ENCODE data around the gene FGFRL1.

Gene FGFRL1

GRCh38 chr4:993111-994029 lies 18.1 kb upstream of the FGFRL1 start, which contains the start of gene SLC26A1:
TSS of gene SLC26A1 (minus strand) at chr4:993404. CDS start at chr4:991703, 1,701 bp downstream.
- DNase-seq: no peak

DNA sequence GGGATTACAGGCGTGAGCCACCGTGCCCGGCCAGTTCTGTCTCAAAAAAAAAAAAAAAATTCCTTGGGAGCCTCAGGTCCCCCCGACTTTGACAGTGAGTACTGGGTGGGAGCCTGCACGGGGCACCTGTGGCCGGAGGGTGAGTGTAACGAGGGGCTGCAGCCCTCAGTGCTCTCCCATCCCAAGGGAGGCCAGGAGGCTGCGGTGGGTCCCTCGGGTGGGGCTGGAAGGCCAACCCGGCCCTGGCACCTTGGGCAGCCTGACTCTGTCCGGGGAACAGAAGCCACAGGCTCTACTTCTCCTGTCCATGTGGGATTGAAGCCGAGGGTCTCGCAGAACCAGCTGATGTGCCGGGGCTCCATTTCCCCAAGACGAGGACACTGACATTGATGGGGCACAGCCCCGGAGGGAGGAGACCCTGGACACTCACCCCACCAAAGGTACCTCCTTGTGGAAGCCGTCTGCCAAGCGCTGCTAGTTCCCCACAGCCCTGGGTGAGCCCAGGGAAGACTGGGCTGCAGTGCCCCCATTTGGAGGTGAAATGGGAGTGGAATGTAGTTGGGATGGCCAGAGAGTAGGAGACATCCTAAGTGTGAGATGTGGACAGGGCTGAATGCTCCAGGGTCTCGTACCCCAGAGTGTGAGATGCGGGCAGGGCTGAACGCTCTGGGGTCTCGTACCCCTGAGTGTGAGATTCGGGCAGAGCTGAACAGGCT lies 16.0 kb upstream of the FGFRL1 start:
- no peak for DNase-seq

- no peak for DNase-seq
Measured at GRCh38 chr4:996030-996996, 15.1 kb upstream of the FGFRL1 start.

- DNase-seq: no peak
Measured at GRCh38 chr4:996997-997374, 14.4 kb upstream of the FGFRL1 start.

DNA sequence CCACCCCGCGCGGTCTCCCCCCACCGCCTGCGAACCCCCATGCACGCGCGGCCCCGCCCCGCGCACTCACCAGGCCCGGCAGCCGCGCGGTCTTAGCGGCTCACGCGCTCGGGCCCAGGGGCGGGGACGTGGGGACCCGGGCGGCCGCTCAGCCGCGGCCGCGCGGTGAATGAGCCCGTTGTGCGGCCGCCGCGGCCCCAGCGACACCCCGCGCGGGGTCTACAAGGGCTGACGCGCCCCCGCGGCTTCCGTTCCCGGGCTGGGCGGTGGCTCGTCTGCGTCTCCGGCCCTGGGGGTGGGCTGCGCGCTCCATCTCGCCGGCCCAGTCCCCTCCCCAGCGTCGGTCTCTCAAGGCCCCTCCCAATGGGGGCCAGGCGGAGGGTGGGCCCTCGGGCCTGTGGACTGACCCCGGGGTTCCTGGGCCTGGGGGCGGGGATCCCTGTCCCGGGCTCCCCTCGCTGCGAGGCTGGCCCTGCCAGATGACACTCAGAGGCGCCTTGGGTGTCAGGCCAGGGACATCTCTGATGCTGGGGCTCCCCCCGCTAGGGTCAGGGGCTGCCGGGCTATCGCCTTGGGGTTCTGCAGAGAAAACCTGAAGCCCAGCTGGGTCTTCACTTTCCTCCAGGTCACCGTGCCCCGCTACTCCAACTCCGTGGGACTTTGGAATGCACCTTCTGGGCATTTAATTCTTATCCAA lies 13.9 kb upstream of the FGFRL1 start:
- DNase-seq: no peak

DNA sequence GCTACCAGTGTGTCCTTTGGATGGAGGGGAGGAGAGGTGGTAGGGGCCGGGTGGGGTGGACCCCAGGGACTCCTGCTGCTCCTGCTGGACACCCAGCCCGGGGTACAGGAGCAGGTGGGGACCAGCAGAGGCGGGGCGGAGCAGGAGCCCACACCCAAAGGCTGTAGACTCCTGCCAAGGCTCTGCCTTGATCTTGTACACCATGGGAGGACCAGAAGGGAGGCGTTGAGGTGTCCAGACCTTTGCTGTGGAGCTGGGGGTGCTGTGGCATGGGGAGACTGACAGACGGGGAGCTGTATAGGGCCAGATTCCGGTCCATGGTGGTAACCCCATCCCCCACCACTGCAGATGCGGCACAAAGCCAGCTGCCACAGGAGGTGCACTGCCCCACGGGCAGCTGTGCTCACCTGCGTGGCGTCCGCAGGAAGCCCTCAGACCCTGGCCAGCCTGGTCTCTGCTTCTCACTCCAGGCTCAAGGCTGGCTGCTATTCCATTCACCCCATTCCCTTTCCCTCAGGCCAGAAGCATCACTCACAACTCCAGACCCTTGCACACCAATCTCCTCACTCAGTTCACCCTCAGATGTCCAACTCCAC lies 13.2 kb upstream of the FGFRL1 start:
- no peak for DNase-seq

DNA sequence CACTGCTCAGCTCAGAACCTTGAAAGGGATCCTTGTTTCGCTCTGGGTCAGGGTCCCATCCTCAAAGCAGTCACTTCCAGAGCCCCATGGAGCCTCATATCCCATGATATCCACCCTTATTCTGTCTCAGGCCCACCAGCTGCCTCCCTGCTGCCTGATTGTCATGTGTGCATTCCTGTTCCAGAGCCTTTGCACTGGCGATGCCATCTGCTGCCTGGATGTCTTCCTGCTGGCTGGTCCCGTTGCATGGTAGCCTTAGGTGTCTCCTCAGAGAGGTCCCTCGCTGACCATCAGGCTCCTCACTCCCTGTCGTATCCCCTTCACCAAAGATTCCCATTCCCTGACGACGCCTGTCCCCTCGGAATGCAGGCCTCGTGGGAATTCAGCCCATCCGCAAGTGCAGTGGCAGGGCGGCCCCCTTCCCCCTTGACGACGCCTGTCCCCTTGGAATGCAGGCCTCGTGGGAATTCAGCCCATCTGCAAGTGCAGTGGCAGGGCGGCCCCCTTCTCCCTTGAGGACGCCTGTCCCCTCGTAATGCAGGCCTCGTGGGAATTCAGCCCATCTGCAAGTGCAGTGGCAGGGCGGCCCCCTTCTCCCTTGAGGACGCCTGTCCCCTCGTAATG lies 12.1 kb upstream of the FGFRL1 start:
- DNase-seq: peak in 1 of 2 experiments; percentile 19

- no peak for DNase-seq
Measured at GRCh38 chr4:999882-1000425, 11.5 kb upstream of the FGFRL1 start.

GRCh38 chr4:1000686-1001260 lies 10.7 kb upstream of the FGFRL1 start:
- no peak for DNase-seq

- no peak for DNase-seq
Measured at GRCh38 chr4:1001561-1002130, 9.8 kb upstream of the FGFRL1 start.

- DNase-seq: no peak
Measured at GRCh38 chr4:1002131-1002630, 9.2 kb upstream of the FGFRL1 start.

DNA sequence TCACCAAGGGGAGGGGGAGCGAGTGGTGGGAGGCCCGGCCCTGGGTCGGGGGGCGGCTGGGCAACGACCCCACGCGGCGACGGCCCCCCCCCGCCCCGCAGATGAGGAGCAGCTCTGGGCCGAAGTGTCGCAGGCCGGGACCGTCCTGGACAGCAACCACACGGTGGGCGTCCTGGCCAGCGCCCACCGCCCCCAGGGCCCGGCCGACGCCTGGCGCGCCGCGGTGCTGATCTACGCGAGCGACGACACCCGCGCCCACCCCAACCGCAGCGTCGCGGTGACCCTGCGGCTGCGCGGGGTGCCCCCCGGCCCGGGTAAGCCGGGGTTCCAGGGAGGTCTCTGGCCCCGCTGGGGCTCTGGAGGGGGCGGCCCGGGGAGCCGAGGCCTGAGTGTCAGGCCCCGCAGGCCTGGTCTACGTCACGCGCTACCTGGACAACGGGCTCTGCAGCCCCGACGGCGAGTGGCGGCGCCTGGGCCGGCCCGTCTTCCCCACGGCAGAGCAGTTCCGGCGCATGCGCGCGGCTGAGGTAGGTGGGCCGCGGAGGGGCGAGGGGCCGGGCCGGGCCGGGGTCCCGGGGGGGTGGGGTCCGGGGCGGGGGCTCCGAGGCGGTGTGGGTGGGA lies 8.7 kb upstream of the FGFRL1 start:
- DNase-seq: no peak

DNA sequence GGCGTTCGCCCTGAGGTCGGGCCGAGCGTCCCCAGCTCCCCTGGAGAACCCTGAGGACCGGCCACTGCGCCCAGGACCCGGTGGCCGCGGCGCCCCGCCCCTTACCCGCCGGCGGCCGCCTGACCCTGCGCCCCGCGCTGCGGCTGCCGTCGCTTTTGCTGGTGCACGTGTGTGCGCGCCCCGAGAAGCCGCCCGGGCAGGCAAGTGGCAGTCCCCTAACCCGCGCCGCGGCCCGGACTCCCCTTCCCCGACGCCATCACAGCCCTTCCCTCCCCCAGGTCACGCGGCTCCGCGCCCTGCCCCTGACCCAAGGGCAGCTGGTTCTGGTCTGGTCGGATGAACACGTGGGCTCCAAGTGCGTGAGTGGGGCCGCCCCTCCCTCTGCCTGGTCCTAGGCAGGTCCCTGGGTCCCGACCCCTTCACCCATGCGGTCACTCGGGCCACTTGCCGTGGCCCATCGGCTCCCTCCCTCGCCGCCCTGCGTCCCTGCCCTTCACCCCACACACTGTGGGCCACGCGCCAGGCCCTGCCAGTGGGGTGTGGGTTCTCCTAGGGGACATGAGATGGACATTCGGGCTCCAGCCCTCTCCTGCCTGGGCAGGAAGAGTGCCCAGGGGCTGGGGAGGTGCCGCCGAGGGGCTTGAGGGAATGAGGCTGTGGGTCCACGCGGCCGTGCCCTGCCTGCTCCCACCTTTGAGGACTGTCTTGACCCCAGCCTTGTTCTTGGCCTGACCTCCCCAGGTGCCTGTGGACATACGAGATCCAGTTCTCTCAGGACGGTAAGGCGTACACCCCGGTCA lies 8.0 kb upstream of the FGFRL1 start:
- no peak for DNase-seq

DNA sequence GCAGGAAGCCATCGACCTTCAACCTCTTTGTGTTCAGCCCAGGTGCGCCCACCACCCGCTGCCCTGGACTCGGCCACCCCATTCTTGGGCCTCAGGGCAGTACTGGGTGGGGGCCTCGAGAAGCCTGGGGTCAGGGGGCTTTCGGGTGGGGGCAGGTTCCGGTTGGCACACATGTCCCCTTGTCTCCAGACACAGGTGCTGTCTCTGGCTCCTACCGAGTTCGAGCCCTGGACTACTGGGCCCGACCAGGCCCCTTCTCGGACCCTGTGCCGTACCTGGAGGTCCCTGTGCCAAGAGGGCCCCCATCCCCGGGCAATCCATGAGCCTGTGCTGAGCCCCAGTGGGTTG lies 7.4 kb upstream of the FGFRL1 start:
- no peak for DNase-seq

GRCh38 chr4:1004557-1005485 lies 6.6 kb upstream of the FGFRL1 start:
- DNase-seq: no peak

GRCh38 chr4:1006856-1007255 lies 4.6 kb upstream of the FGFRL1 start:
- DNase-seq: no peak

DNA sequence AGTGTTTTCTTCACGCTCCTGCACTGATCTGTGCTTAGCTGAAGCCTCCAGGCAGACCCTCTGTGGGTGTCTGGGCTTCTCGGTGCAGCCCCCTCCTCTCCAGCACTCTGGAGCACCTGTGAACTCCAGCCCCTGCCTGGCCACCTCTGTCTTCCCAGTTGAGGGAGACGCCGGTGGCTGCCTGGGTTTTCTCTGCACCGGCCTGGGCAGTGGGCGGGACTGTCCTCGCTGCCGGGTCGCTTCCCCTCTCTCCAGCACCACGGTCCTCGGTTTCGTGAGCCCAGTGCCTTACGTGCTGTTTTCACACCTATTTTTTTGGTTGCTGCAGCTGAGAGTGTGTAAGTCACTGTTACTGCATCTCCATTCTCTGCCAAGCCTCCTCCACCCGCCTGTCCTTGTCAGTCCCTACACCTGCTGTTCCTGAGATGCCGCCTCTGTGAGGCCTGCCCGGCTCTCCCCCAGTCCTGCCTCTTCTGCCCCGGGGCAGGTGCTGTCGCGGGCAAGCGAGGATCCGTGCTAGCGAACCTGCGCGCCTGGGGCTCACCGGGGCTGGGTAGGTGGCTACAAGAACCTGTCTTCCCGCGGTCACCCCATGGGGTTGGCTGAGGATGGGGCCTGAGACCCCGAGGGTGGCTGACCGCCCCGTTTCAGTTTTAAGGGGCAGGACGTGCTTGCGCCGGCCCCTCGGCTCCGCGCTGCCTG lies 2.4 kb upstream of the FGFRL1 start:
- DNase-seq: no peak

Measured in cerebellar nuclear complex (tissue), 1 donor.